WERI-Rb-1 (cell line): ENCODE results near the gene ERGIC1.

Experiments
- DNase-seq: peaks from one replicate; pipeline ENCODE4 v3.0.0-alpha.2; 2020
- H3K27ac ChIP-seq: fragments of 250-450 bp; sonication (Bioruptor Pico); 2 replicates; pipeline ENCODE4 v1.5.1; 2020; ENCODE audit warnings: mild to moderate bottlenecking, moderate library complexity
- H3K27me3 ChIP-seq: fragments of 250-450 bp; sonication (Bioruptor Pico); 2 replicates; pipeline ENCODE4 v1.5.1; 2021; ENCODE audit warnings: mild to moderate bottlenecking, low read depth, moderate library complexity; ENCODE audit not compliant: insufficient read depth, severe bottlenecking
- H3K36me3 ChIP-seq: fragments of 250-450 bp; sonication (Bioruptor Pico); 2 replicates; pipeline ENCODE4 v1.5.1; 2020; ENCODE audit warnings: mild to moderate bottlenecking, moderate library complexity
- H3K4me3 ChIP-seq: 2 replicates; pipeline ENCODE4 v1.5.1; 2011; ENCODE audit warnings: low read depth, mild to moderate bottlenecking, control low read depth, low read length
- H3K9me3 ChIP-seq: fragments of 250-450 bp; sonication (Bioruptor Pico); 2 replicates; pipeline ENCODE4 v1.5.1; 2021; ENCODE audit warnings: mild to moderate bottlenecking, moderate library complexity; ENCODE audit not compliant: severe bottlenecking
- TF ChIP-seq, protein P1 (sequence below): IDR thresholded peaks from 2 replicates; pipeline ENCODE4 v1.5.1; 2011; ENCODE audit warnings: low read depth, mild to moderate bottlenecking, control low read depth, inconsistent platforms, low read length

The ERGIC1 gene

GRCh38 chr5:172868924-172869591 is 35.0 kb downstream of the ERGIC1 start:
- H3K4me3 ChIP-seq = no peak overlapping the region
- H3K36me3 ChIP-seq = no peaks in the 10 kb centered on the region
- no peaks in the 10 kb centered on the region for H3K27me3 ChIP-seq
- no peak overlapping the region for H3K27ac ChIP-seq
- TF ChIP-seq, protein P1, sequence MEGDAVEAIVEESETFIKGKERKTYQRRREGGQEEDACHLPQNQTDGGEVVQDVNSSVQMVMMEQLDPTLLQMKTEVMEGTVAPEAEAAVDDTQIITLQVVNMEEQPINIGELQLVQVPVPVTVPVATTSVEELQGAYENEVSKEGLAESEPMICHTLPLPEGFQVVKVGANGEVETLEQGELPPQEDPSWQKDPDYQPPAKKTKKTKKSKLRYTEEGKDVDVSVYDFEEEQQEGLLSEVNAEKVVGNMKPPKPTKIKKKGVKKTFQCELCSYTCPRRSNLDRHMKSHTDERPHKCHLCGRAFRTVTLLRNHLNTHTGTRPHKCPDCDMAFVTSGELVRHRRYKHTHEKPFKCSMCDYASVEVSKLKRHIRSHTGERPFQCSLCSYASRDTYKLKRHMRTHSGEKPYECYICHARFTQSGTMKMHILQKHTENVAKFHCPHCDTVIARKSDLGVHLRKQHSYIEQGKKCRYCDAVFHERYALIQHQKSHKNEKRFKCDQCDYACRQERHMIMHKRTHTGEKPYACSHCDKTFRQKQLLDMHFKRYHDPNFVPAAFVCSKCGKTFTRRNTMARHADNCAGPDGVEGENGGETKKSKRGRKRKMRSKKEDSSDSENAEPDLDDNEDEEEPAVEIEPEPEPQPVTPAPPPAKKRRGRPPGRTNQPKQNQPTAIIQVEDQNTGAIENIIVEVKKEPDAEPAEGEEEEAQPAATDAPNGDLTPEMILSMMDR = no peak
- DNase-seq = no peak
- no peaks in the 10 kb centered on the region for H3K9me3 ChIP-seq

- no peak overlapping the region for H3K27ac ChIP-seq
Measured at GRCh38 chr5:172869691-172870090, 35.6 kb downstream of the ERGIC1 start.

GRCh38 chr5:172870291-172870714 is 36.3 kb downstream of the ERGIC1 start:
- Histone ChIP-seq H3K4me3 (no peak overlapping the region), H3K27me3 (no peaks in the 10 kb centered on the region), H3K27ac (no peak overlapping the region), H3K36me3 (no peaks in the 10 kb centered on the region), H3K9me3 (no peaks in the 10 kb centered on the region)
- no peak for DNase-seq
- TF ChIP-seq, protein P1 = no peak

More at GRCh38 chr5:172869691-172870090, 35.6 kb downstream of the ERGIC1 start:
- TF ChIP-seq, protein P1 = no peak
- Histone ChIP-seq H3K9me3 (no peaks in the 10 kb centered on the region), H3K36me3 (no peaks in the 10 kb centered on the region), H3K27me3 (no peaks in the 10 kb centered on the region), H3K4me3 (no peak overlapping the region)
- DNase-seq = no peak

- Histone ChIP-seq H3K27ac (no peak overlapping the region), H3K9me3 (no peaks in the 10 kb centered on the region), H3K4me3 (no peak overlapping the region), H3K27me3 (no peaks in the 10 kb centered on the region), H3K36me3 (no peaks in the 10 kb centered on the region)
- TF ChIP-seq, protein P1 = no peak
- no peak for DNase-seq
Measured at GRCh38 chr5:172870715-172871461, 36.8 kb downstream of the ERGIC1 start.

DNA sequence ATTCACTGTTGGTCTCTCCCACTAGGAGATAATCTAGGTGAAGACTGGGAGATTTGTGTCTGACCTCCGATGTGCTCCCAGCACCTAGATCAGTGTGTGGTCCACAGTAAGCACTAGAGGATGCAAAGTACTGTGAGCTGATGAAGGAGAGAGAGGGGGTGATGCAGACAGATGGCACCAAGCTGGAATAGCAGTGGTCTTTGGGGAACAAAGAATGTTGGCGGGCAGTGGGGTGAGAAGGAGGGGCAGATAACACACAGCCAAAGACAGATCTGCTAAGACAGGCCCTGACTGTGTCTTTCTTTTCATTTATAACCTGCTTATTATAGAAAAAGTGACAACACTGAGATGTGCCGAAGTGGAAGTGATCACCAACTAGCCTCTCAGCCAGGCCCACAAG is 37.5 kb downstream of the ERGIC1 start:
- Histone ChIP-seq H3K27me3 (no peaks in the 10 kb centered on the region), H3K4me3 (no peak overlapping the region), H3K36me3 (no peaks in the 10 kb centered on the region), H3K9me3 (no peaks in the 10 kb centered on the region), H3K27ac (no peak overlapping the region)
- no peak for DNase-seq
- TF ChIP-seq, protein P1 = no peak
